WTC11 (cell line): ENCODE results near the gene ADAMTSL4. TPM values are rescaled to one million over a fixed set of nuclear protein-coding genes. Genes with fewer than 3 reads are reported as not detected.

ENCODE experiments used
- ATAC-seq: fragments of 200-7000 bp; cut with Tn5 transposase; 2 replicates; pipeline ENCODE4 v1.10.0; 2021; ENCODE audit warnings: mild to moderate bottlenecking, moderate library complexity
- CTCF ChIA-PET: fragments of 300-600 bp; sonication (Branson Sonifier 250); formaldehyde crosslinking; loops from one replicate; lab custom pipeline; 2021; ENCODE audit warnings: antibody characterized with exemption; lab: Charles Lee
- POLR2A ChIA-PET: fragments of 350-600 bp; sonication (Branson Sonifier 250); formaldehyde crosslinking; loops from one replicate; lab custom pipeline; 2021; ENCODE audit warnings: antibody characterized with exemption; lab: Charles Lee
- DNase-seq: peaks from one replicate; pipeline ENCODE4 v3.0.0; 2021; ENCODE audit warnings: low spot score
- H3K27ac Mint-ChIP-seq: 2 replicates; pipeline ENCODE4 v1.8.0; 2021; ENCODE audit warnings: mixed read lengths
- H3K27me3 Mint-ChIP-seq: 2 replicates; pipeline ENCODE4 v1.8.0; 2021; ENCODE audit warnings: low read depth, mild to moderate bottlenecking, moderate library complexity, mixed read lengths
- H3K36me3 Mint-ChIP-seq: 2 replicates; pipeline ENCODE4 v1.8.0; 2021; ENCODE audit warnings: mixed read lengths
- H3K4me1 Mint-ChIP-seq: 2 replicates; pipeline ENCODE4 v1.8.0; 2022; ENCODE audit warnings: mixed read lengths
- H3K4me3 Mint-ChIP-seq: 2 replicates; pipeline ENCODE4 v1.8.0; 2021; ENCODE audit warnings: mild to moderate bottlenecking, moderate library complexity, mixed read lengths
- H3K9me3 Mint-ChIP-seq: 2 replicates; pipeline ENCODE4 v1.8.0; 2021; ENCODE audit warnings: mixed read lengths
- ATF1 ChIP-seq: sonication (generic); formaldehyde crosslinking; IDR thresholded peaks from 2 replicates; pipeline ENCODE4 v1.8.1; 2023; ENCODE audit warnings: mild to moderate bottlenecking, moderate library complexity, missing genetic modification reagents
- ESRRA ChIP-seq: sonication (generic); formaldehyde crosslinking; IDR thresholded peaks from 2 replicates; pipeline ENCODE4 v1.8.1; 2022; ENCODE audit warnings: mild to moderate bottlenecking, missing genetic modification reagents, borderline replicate concordance
- FOXP1 ChIP-seq: sonication (generic); formaldehyde crosslinking; IDR thresholded peaks from 2 replicates; pipeline ENCODE4 v1.8.0; 2022; ENCODE audit warnings: missing genetic modification reagents, mild to moderate bottlenecking, moderate library complexity, borderline replicate concordance
- GABPB1 ChIP-seq: sonication (generic); formaldehyde crosslinking; IDR thresholded peaks from 2 replicates; pipeline ENCODE4 v1.8.1; 2023; ENCODE audit warnings: mild to moderate bottlenecking, missing genetic modification reagents
- MXD4 ChIP-seq: fragments of 250-450 bp; sonication (Bioruptor Pico); IDR thresholded peaks from 2 replicates; pipeline ENCODE4 v1.8.0; 2021; ENCODE audit warnings: mild to moderate bottlenecking, moderate library complexity, borderline replicate concordance
- OVOL2 ChIP-seq: fragments of 250-450 bp; sonication (Bioruptor Pico); IDR thresholded peaks from 2 replicates; pipeline ENCODE4 v1.9.0; 2021; ENCODE audit warnings: mild to moderate bottlenecking, borderline replicate concordance
- SP1 ChIP-seq: sonication (generic); formaldehyde crosslinking; conservative IDR thresholded peaks from 2 replicates; pipeline ENCODE4 v1.8.1; 2022; ENCODE audit warnings: missing genetic modification reagents
- TP53 ChIP-seq: sonication (generic); formaldehyde crosslinking; IDR thresholded peaks from 2 replicates; pipeline ENCODE4 v1.8.1; 2023; ENCODE audit warnings: mild to moderate bottlenecking, missing genetic modification reagents
- ZBTB21 ChIP-seq: sonication (generic); formaldehyde crosslinking; IDR thresholded peaks from 2 replicates; pipeline ENCODE4 v1.8.1; 2023; ENCODE audit warnings: mild to moderate bottlenecking, missing genetic modification reagents, borderline replicate concordance
- ZNF121 ChIP-seq: sonication (generic); formaldehyde crosslinking; IDR thresholded peaks from 2 replicates; pipeline ENCODE4 v1.8.0; 2023; ENCODE audit warnings: missing genetic modification reagents
- ZNF416 ChIP-seq: fragments of 250-450 bp; sonication (Bioruptor Pico); IDR thresholded peaks from 2 replicates; pipeline ENCODE4 v1.9.0; 2021; ENCODE audit warnings: mild to moderate bottlenecking, inconsistent platforms
- ZNF671 ChIP-seq: fragments of 250-450 bp; sonication (Bioruptor Pico); IDR thresholded peaks from 2 replicates; pipeline ENCODE4 v1.8.0; 2021; ENCODE audit warnings: mild to moderate bottlenecking
- total RNA-seq: library from RNA; stranded (reverse); gene quantifications from 3 replicates; pipeline ENCODE4 v1.2.3, GENCODE V29; 2021
- TF ChIP-seq, protein P1 (sequence below): sonication (generic); formaldehyde crosslinking; conservative IDR thresholded peaks from 2 replicates; pipeline ENCODE4 v1.8.1; 2023; ENCODE audit warnings: mild to moderate bottlenecking, low read depth, missing genetic modification reagents, moderate library complexity
- TF ChIP-seq, protein P2 (sequence below): fragments of 250-450 bp; sonication (Bioruptor Pico); IDR thresholded peaks from 2 replicates; pipeline ENCODE4 v2.1.2; 2022; ENCODE audit warnings: mild to moderate bottlenecking, moderate library complexity
- TF ChIP-seq, protein P3 (sequence below): sonication (generic); formaldehyde crosslinking; IDR thresholded peaks from 2 replicates; pipeline ENCODE4 v1.8.0; 2023; ENCODE audit warnings: missing genetic modification reagents, mild to moderate bottlenecking, borderline replicate concordance
- TF ChIP-seq, protein P4 (sequence below): fragments of 250-450 bp; sonication (Bioruptor Pico); IDR thresholded peaks from 2 replicates; pipeline ENCODE4 v1.9.0; 2021; ENCODE audit warnings: moderate library complexity, mild to moderate bottlenecking, inconsistent platforms, borderline replicate concordance
- TF ChIP-seq, protein P5 (sequence below): sonication (generic); formaldehyde crosslinking; IDR thresholded peaks from 2 replicates; pipeline ENCODE4 v1.8.1; 2022; ENCODE audit warnings: missing genetic modification reagents, borderline replicate concordance
- TF ChIP-seq, protein P6 (sequence below): sonication (generic); formaldehyde crosslinking; IDR thresholded peaks from 2 replicates; pipeline ENCODE4 v1.8.0; 2022; ENCODE audit warnings: missing genetic modification reagents
- TF ChIP-seq, protein P7 (sequence below): sonication (generic); formaldehyde crosslinking; conservative IDR thresholded peaks from 2 replicates; pipeline ENCODE4 v1.8.1; 2022; ENCODE audit warnings: mild to moderate bottlenecking, missing genetic modification reagents
- TF ChIP-seq, protein P8 (sequence below): sonication (generic); formaldehyde crosslinking; IDR thresholded peaks from 2 replicates; pipeline ENCODE4 v1.8.0; 2023; ENCODE audit warnings: missing genetic modification reagents

The ADAMTSL4 gene
- total RNA-seq, 1 experiment from 2014 or later = 6.6 TPM

DNA sequence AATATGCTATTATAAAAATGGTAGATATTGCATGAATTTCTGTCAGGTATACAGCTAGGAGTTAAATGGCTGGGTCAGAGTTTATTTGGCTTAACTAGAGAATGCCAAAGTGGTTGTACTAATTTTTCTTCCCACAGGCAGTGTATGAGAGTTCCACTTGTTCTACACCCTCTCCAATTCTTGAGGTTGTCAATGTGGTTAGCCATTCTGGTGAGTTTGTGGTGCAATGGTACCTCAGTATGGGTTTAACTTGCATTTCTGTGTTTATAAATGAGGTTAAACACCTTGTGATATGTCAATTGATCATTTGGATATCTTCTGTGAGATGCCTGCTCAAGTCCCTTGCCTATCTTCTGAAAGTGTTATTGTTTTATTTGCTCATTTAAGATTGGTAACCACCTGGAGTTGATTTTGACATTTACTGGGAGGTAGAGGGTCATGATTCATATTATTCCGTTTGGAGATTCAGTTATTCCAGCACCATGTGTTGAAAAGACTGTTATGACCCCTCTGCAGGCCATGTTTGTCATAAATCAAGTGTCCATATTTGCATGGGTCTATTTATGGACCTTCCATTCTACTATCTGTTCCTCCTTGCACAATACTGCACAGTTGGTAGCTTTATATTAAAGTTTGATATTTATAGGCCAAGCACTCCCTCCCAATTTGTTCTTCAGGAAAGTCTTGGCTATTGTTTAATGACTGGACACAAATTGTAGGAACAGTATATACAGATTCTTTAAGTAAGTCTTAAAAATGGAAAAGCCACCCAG is 27.8 kb upstream of the ADAMTSL4 start:
- no peak for DNase-seq
- H3K27ac Mint-ChIP-seq = no peak overlapping the region
- TF ChIP-seq ZBTB21 (CRISPR knock-in tag) (no peak), TP53 (CRISPR knock-in tag) (no peak), ZNF416 (CRISPR knock-in tag) (no peak), ATF1 (CRISPR knock-in tag) (no peak), OVOL2 (no peak), ZNF121 (no peak), SP1 (CRISPR knock-in tag) (no peak), GABPB1 (CRISPR knock-in tag) (no peak), ZNF671 (CRISPR knock-in tag) (no peak), FOXP1 (CRISPR knock-in tag) (no peak), MXD4 (CRISPR knock-in tag) (no peak), ESRRA (no peak)
- TF ChIP-seq, protein P1, sequence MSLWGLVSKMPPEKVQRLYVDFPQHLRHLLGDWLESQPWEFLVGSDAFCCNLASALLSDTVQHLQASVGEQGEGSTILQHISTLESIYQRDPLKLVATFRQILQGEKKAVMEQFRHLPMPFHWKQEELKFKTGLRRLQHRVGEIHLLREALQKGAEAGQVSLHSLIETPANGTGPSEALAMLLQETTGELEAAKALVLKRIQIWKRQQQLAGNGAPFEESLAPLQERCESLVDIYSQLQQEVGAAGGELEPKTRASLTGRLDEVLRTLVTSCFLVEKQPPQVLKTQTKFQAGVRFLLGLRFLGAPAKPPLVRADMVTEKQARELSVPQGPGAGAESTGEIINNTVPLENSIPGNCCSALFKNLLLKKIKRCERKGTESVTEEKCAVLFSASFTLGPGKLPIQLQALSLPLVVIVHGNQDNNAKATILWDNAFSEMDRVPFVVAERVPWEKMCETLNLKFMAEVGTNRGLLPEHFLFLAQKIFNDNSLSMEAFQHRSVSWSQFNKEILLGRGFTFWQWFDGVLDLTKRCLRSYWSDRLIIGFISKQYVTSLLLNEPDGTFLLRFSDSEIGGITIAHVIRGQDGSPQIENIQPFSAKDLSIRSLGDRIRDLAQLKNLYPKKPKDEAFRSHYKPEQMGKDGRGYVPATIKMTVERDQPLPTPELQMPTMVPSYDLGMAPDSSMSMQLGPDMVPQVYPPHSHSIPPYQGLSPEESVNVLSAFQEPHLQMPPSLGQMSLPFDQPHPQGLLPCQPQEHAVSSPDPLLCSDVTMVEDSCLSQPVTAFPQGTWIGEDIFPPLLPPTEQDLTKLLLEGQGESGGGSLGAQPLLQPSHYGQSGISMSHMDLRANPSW (CRISPR knock-in tag) = no peak
- TF ChIP-seq, protein P2, sequence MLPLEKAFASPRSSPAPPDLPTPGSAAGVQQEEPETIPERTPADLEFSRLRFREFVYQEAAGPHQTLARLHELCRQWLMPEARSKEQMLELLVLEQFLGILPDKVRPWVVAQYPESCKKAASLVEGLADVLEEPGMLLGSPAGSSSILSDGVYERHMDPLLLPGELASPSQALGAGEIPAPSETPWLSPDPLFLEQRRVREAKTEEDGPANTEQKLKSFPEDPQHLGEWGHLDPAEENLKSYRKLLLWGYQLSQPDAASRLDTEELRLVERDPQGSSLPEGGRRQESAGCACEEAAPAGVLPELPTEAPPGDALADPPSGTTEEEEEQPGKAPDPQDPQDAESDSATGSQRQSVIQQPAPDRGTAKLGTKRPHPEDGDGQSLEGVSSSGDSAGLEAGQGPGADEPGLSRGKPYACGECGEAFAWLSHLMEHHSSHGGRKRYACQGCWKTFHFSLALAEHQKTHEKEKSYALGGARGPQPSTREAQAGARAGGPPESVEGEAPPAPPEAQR = no peak
- TF ChIP-seq, protein P3, sequence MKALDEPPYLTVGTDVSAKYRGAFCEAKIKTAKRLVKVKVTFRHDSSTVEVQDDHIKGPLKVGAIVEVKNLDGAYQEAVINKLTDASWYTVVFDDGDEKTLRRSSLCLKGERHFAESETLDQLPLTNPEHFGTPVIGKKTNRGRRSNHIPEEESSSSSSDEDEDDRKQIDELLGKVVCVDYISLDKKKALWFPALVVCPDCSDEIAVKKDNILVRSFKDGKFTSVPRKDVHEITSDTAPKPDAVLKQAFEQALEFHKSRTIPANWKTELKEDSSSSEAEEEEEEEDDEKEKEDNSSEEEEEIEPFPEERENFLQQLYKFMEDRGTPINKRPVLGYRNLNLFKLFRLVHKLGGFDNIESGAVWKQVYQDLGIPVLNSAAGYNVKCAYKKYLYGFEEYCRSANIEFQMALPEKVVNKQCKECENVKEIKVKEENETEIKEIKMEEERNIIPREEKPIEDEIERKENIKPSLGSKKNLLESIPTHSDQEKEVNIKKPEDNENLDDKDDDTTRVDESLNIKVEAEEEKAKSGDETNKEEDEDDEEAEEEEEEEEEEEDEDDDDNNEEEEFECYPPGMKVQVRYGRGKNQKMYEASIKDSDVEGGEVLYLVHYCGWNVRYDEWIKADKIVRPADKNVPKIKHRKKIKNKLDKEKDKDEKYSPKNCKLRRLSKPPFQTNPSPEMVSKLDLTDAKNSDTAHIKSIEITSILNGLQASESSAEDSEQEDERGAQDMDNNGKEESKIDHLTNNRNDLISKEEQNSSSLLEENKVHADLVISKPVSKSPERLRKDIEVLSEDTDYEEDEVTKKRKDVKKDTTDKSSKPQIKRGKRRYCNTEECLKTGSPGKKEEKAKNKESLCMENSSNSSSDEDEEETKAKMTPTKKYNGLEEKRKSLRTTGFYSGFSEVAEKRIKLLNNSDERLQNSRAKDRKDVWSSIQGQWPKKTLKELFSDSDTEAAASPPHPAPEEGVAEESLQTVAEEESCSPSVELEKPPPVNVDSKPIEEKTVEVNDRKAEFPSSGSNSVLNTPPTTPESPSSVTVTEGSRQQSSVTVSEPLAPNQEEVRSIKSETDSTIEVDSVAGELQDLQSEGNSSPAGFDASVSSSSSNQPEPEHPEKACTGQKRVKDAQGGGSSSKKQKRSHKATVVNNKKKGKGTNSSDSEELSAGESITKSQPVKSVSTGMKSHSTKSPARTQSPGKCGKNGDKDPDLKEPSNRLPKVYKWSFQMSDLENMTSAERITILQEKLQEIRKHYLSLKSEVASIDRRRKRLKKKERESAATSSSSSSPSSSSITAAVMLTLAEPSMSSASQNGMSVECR (CRISPR knock-in tag) = no peak
- TF ChIP-seq, protein P4, sequence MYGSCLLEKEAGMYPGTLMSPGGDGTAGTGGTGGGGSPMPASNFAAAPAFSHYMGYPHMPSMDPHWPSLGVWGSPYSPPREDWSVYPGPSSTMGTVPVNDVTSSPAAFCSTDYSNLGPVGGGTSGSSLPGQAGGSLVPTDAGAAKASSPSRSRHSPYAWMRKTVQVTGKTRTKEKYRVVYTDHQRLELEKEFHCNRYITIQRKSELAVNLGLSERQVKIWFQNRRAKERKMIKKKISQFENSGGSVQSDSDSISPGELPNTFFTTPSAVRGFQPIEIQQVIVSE = no peak
- TF ChIP-seq, protein P5, sequence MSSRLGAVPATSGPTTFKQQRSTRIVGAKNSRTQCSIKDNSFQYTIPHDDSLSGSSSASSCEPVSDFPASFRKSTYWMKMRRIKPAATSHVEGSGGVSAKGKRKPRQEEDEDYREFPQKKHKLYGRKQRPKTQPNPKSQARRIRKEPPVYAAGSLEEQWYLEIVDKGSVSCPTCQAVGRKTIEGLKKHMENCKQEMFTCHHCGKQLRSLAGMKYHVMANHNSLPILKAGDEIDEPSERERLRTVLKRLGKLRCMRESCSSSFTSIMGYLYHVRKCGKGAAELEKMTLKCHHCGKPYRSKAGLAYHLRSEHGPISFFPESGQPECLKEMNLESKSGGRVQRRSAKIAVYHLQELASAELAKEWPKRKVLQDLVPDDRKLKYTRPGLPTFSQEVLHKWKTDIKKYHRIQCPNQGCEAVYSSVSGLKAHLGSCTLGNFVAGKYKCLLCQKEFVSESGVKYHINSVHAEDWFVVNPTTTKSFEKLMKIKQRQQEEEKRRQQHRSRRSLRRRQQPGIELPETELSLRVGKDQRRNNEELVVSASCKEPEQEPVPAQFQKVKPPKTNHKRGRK (CRISPR knock-in tag) = no peak
- TF ChIP-seq, protein P6, sequence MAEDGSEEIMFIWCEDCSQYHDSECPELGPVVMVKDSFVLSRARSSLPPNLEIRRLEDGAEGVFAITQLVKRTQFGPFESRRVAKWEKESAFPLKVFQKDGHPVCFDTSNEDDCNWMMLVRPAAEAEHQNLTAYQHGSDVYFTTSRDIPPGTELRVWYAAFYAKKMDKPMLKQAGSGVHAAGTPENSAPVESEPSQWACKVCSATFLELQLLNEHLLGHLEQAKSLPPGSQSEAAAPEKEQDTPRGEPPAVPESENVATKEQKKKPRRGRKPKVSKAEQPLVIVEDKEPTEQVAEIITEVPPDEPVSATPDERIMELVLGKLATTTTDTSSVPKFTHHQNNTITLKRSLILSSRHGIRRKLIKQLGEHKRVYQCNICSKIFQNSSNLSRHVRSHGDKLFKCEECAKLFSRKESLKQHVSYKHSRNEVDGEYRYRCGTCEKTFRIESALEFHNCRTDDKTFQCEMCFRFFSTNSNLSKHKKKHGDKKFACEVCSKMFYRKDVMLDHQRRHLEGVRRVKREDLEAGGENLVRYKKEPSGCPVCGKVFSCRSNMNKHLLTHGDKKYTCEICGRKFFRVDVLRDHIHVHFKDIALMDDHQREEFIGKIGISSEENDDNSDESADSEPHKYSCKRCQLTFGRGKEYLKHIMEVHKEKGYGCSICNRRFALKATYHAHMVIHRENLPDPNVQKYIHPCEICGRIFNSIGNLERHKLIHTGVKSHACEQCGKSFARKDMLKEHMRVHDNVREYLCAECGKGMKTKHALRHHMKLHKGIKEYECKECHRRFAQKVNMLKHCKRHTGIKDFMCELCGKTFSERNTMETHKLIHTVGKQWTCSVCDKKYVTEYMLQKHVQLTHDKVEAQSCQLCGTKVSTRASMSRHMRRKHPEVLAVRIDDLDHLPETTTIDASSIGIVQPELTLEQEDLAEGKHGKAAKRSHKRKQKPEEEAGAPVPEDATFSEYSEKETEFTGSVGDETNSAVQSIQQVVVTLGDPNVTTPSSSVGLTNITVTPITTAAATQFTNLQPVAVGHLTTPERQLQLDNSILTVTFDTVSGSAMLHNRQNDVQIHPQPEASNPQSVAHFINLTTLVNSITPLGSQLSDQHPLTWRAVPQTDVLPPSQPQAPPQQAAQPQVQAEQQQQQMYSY = no peak
- TF ChIP-seq, protein P7, sequence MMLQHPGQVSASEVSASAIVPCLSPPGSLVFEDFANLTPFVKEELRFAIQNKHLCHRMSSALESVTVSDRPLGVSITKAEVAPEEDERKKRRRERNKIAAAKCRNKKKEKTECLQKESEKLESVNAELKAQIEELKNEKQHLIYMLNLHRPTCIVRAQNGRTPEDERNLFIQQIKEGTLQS = no peak
- TF ChIP-seq, protein P8, sequence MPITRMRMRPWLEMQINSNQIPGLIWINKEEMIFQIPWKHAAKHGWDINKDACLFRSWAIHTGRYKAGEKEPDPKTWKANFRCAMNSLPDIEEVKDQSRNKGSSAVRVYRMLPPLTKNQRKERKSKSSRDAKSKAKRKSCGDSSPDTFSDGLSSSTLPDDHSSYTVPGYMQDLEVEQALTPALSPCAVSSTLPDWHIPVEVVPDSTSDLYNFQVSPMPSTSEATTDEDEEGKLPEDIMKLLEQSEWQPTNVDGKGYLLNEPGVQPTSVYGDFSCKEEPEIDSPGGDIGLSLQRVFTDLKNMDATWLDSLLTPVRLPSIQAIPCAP (CRISPR knock-in tag) = no peak
- ChIA-PET POLR2A (no interaction called here), CTCF (interaction anchor here (9.7 kb wide), 1 partner anchor 13 kb away, joined by 139 read pairs; no protein-coding TSS in a partner anchor)
- H3K4me3 Mint-ChIP-seq = no peak overlapping the region
- no peak for ATAC-seq
- H3K36me3 Mint-ChIP-seq = no peaks in the 10 kb centered on the region
- peaks cover 9% of the 10 kb centered on the region for H3K4me1 Mint-ChIP-seq
- H3K9me3 Mint-ChIP-seq = no peaks in the 10 kb centered on the region
- H3K27me3 Mint-ChIP-seq = no peaks in the 10 kb centered on the region; the same call in 1 of the 2 replicates
